Transverse colon (tissue), 4 donors: Measurements from ENCODE around the gene PRR33.

Experiments
- POLR2A ChIP-seq: fragments of 450-650 bp; IDR thresholded peaks from one replicate; pipeline ENCODE4 v1.6.1; 2016; ENCODE audit warnings: antibody characterized with exemption, mild to moderate bottlenecking, moderate library complexity
- POLR2AphosphoS5 ChIP-seq, 3 donors: sonication (generic); formaldehyde crosslinking; IDR thresholded peaks; one replicate each; pipeline ENCODE4 v1.6.1; 2016; ENCODE audit warnings: antibody characterized with exemption in 3 of 3
- TF ChIP-seq, protein P1 (sequence below), 5 experiments: fragments of 200-600 bp in 3 of 5; fragments of 450-650 bp in 2 of 5; sonication (generic) in 3 of 5; IDR thresholded peaks; 1 replicate in 2 of 5; 2 replicates in 3 of 5; pipeline ENCODE4 v1.5.1; 2016 to 2017; ENCODE audit warnings: antibody characterized with exemption in 5 of 5, inconsistent platforms in 3 of 5, mild to moderate bottlenecking in 2 of 5, moderate library complexity in 1 of 5

DNA sequence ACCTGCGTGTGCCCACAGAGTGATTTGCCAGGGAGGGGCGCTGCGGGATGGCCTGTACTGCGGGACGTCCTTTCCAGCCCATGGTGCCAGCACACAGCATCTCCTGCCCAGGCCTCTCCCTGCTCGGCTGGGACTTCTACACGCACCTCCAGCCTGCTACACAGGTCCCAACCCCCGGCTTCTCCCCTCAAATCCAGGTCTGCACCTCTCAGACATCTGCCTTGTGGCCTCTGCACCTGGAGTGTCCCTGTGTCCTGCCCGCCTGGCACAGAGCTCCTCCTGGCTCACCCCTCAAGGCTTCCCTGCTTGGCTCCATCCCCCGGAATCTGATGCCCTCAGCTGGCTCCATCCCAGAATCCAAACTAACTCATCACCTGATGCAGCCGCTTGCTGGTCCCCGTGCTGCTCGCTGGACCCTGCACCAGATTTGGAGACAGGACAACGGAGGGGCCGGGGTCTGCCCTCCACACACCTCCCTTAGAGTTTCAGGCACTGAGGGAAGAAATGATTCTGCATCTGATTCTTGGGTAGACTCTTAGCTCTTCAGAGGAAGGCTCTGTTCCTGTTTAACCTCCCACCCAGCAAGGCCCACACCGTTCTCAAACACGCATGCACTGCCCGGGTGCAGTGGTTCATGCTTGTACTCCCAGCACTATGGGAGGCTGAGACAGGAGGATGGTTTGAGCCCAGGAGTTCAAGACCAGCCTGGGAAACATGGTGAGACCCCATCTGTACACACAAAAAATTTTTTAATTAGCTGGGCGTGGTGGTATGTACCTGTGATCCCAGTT lies 42.9 kb downstream of the PRR33 start:
- TF ChIP-seq, protein P1, sequence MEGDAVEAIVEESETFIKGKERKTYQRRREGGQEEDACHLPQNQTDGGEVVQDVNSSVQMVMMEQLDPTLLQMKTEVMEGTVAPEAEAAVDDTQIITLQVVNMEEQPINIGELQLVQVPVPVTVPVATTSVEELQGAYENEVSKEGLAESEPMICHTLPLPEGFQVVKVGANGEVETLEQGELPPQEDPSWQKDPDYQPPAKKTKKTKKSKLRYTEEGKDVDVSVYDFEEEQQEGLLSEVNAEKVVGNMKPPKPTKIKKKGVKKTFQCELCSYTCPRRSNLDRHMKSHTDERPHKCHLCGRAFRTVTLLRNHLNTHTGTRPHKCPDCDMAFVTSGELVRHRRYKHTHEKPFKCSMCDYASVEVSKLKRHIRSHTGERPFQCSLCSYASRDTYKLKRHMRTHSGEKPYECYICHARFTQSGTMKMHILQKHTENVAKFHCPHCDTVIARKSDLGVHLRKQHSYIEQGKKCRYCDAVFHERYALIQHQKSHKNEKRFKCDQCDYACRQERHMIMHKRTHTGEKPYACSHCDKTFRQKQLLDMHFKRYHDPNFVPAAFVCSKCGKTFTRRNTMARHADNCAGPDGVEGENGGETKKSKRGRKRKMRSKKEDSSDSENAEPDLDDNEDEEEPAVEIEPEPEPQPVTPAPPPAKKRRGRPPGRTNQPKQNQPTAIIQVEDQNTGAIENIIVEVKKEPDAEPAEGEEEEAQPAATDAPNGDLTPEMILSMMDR (IDR thresholded peaks at IDR 0.05) = no peak
- TF ChIP-seq POLR2A = no peak
- TF ChIP-seq POLR2AphosphoS5 (IDR thresholded peaks at IDR 0.05) = no peak
